GM23338 (cell line): ENCODE data around the gene EFCAB10. TPM values are rescaled to one million over a fixed set of nuclear protein-coding genes. Genes with fewer than 3 reads are reported as not detected.

ENCODE experiments used
- polyA plus RNA-seq: library from polyadenylated mRNA; unstranded; fragments of >200 nt; fragmentation: Nextera tagmentation; extraction: Ambion mirVana; gene quantifications from 2 replicates; pipeline ENCODE4 v1.2.1, GENCODE V29; 2016
- total RNA-seq: library from RNA; depleted of rRNA; stranded (reverse); fragments of >200 nt; shearing (Covaris generic); gene quantifications from 2 replicates; pipeline ENCODE4 v1.2.3, GENCODE V29; 2014; rRNA removed

EFCAB10 gene
- total and polyA plus RNA-seq, 2 experiments from 2014 or later, result 4.7 to 10.3 TPM

Other genes starting within 250 kb of the EFCAB10 start
- gene SRPK2, start 192.6 kb downstream of the EFCAB10 start, total RNA-seq, result 66.3 and 85.4 TPM in 2 replicates
- gene SRPK2, start 192.6 kb downstream of the EFCAB10 start, polyA plus RNA-seq, result 73.0 and 91.5 TPM in 2 replicates
- gene PUS7, start 59.2 kb downstream of the EFCAB10 start, total RNA-seq, result 54.3 and 62.2 TPM in 2 replicates
- gene PUS7, start 59.2 kb downstream of the EFCAB10 start, polyA plus RNA-seq, result 25.9 and 34.8 TPM in 2 replicates
- gene RINT1, start 49.3 kb downstream of the EFCAB10 start, total RNA-seq, result 31.2 and 31.4 TPM in 2 replicates
- gene RINT1, start 49.3 kb downstream of the EFCAB10 start, polyA plus RNA-seq, result 14.8 and 18.5 TPM in 2 replicates